Measurements from ENCODE around the gene COL23A1.

Gene COL23A1

GRCh38 chr5:178368716-178369300 is 221.4 kb downstream of the COL23A1 start:
- DNase-seq, result no peak

GRCh38 chr5:178368274-178368673 is 221.9 kb downstream of the COL23A1 start:
- no peak for DNase-seq

DNA sequence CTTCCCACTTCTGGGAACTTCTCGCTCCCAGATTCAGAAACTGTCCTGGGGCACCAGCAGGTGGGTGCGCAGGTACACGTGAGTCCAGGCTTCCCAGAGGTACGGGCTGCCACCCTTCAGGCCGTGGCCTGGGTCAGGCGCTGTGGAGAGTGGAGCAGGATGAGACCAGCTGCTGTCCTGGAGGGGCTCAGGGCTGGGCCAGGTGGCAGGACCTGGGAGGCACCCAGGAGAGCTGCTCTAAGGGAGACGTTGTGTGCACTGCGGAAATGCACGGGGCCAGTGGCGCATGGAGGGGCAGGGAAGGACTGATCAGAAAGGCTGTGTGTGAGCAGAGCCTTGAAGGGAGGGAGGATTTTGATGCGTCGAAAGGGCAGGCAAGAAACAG is 222.5 kb downstream of the COL23A1 start:
- DNase-seq, result no peak

DNA sequence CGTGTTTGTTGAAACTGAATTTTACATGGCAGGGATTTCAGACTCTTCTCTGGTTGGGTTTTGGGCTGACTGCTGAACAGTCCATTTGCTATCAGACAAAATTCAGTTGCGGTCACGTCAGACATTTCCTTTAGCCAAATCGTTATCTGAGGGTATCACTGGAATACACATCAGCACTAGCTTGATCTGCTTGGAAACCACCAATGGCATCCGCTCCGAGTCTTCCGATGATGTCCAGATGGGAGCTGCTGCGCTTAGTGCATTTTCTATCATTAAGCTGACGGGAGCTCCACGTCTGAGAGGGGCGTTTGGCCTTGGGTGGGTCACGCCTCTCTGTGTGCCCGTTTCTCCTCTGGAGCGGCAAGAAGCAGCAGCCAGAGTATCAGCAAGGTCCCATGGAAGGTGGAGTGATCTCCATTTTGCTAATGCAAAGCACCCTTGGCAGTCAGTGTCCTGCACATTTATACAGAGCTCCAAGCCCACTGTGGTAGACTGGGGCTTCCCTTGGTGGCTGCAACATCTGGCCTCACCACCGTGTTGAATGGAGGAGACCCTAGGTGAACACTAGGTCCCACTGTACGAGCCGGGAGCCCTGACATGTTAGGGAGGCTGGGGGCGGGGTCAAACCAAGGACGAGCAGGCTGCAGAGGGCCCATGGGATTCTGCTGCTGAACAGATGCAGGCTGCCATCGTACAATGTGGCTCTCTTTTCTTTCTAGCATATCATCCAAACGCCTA is 223.0 kb downstream of the COL23A1 start:
- no peak for DNase-seq

- DNase-seq, result no peak
These were observed 224.4 kb downstream of the COL23A1 start for GRCh38 chr5:178365501-178366440.

GRCh38 chr5:178364326-178364675 is 225.9 kb downstream of the COL23A1 start:
- no peak for DNase-seq

GRCh38 chr5:178363501-178364325 is 226.5 kb downstream of the COL23A1 start:
- DNase-seq, result no peak

DNA sequence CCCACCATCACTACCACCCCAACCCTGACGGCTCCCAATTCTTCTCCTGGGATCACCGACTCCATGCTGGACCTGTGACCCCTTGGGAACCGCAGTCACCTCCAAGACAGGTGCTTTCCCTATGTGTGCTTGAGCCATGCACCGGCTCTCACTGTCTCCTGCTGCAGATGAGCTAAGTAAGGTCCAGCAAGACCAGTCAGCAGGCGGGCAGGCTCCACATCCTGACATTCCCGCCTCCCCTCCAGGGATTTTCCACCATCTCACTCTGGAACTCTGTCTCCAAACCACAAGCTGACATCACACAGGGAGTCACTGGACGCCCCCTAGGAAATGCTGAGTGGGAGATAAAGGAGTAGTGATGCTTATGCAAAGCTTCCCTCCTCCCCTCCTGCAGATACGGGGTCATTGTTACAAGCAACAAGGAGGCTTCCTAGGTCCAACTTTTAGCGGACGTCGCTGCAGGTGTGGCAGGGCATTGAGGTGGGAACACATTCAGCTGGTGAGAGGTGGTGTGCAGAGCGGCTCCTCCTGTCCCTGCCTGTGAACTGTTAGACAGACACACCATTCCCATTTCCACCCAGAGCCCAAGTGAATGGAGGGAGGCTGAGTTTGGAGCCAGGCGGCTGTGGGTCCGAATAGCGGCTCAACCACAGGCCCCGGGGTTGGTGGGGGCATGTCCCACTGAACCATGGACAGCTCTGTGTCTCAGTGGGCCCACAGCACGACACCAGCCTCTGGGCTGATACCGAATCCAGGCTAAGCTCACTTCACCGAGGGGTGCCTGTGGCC is 228.3 kb downstream of the COL23A1 start:
- no peak for DNase-seq

- DNase-seq, result no peak
These were observed 229.3 kb downstream of the COL23A1 start for GRCh38 chr5:178360926-178361235.

DNA sequence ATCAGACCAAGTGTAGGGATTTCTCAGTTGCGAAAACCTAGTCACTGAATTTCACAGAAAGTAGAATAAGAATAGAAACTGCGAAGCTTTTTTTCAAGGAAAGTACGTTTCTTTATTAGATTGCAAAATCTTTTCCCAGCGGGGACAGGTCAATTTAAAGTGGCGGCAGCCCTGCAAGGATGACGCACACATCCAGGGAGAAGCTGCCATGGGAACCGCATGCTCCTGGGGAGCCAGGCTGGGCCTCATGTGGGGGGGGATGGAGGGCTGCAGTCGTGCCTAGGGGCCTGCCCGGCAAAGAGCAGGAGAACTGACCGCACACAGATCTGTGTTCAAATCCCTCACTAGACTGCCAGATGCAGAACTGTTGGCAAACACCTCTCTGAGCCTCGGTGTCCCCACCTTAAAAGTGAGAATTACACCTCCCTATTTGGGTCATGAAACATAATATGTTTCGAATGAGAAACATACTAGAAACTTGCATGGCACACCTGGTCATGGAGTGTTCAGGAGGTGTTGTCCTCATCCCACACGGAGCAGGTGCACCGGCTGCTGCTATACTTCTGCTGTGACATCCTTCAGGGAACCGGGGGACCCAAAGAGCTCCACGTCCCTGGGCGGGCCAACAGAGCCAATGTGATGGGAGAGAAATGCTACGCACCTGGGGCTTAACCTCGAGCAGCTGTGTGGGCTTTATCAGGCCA is 229.8 kb downstream of the COL23A1 start:
- DNase-seq, result no peak

DNA sequence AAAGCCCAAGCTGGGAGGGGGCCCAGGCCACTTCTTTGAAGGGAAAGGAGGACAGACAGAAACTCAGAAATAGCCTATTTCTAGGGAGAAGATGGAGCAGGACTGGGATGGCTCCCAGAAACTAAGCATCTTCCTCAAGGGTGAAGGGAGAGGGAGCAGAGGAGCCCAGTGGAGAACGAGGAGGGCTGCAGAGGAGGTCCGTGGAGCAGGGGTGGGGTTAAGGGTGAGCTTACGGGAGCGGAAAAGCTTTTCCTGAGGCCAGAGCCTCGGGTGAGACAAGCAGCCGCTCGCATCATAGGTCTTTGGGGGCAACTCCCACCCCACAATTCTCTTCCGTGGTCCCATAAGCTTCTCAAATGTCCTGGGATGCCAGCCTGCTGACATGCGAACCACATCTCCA is 230.5 kb downstream of the COL23A1 start:
- no peak for DNase-seq

GRCh38 chr5:178357678-178358077 is 232.5 kb downstream of the COL23A1 start:
- no peak for DNase-seq

- DNase-seq, result no peak
These were observed 233.1 kb downstream of the COL23A1 start for GRCh38 chr5:178357121-178357521.

- DNase-seq, result no peak
These were observed 233.7 kb downstream of the COL23A1 start for GRCh38 chr5:178356431-178356872.

- no peak for DNase-seq
These were observed 234.5 kb downstream of the COL23A1 start for GRCh38 chr5:178355671-178356070.

DNA sequence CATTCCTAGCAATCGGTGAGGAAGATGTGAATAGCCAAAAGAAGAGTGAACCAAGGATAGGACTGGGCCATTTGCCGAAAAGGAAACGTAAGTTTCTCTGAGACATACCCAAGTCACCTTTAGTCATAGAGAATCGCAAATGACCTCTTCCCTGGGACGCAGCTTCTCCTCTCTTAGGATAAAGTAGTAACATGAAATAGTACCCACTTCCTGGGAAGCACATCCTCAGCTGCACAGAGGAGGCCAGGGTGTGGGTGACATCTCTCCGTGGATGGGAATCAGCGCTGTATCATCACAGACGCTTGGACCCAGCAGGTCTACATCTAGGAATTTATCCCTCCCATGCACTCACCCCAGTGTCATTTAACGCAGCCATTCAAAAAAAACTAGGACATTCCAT is 236.7 kb downstream of the COL23A1 start:
- no peak for DNase-seq

DNA sequence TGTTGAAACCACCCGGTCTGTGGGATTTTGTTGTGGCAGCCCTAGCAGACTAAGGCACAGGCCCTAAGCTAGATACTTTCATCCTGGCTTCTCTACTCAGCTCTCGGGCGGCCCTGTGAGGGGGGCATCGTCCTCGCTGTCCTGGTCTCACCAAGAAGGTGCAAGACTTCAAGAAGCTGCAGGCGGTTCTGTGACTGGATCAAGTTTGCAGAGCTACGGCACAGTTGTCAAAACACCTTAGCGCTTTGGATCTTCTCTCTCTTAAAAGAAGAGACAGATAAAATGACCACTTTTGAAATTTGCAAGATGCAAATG is 238.2 kb downstream of the COL23A1 start:
- DNase-seq, result no peak

GRCh38 chr5:178351221-178352034 is 238.8 kb downstream of the COL23A1 start:
- no peak for DNase-seq

DNA sequence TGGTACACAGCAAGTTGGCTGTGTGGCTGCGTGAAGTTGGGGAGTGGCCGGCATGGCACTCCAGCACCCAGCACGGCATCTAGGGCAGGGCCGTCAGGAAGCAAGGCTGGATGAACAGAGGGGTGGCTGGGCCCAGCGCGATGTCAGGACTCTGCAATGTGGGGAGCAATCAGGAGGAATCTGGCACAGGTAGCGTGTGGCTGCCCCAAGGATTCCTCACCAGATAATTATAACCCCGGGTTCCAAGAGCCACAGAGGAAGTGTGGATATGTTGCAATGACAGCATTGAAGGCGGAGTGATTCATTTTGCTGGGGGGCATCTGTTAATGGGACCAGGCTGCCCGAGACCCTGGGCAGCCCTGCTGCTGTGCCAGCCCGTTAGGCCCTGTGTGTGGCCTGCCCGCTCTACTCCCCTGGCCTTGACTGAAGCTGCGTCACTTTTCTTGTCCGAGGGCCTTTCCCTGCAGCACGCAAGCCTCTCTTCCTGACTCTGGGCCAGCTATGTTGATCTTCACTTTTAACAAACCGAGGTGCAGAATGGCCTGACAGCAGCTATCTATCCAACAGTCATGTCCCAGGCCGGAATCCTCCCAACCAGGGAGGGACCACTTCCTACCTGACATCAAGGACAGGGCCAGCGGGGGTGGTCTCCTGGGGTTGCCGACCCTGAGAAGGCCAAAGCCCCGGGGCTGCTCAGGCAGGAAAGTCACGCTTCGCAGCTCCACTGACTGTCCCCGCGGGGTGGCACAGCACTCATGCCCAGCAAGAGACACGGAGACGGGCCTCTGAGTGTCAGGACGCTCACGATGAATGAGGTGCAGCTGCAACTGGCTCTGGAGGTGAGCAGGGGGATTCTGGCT is 239.6 kb downstream of the COL23A1 start:
- no peak for DNase-seq

Measured in CD4-positive, alpha-beta T cell treated with Interleukin-21 for 1 hour (primary cell).